ENCODE measurements around the gene ITGAE.

- TF ChIP-seq CTCF (IDR thresholded peaks at IDR 0.05) (no peak), EP300 (IDR thresholded peaks at IDR 0.05) (no peak), POLR2A (IDR thresholded peaks at IDR 0.05) (no peak), POLR2AphosphoS5 (IDR thresholded peaks at IDR 0.05) (no peak)
Measured at GRCh38 chr17:3718201-3718600, 82.8 kb downstream of the ITGAE start.

All from sigmoid colon (tissue), 4 donors.